K562 (cell line): Measurements from ENCODE around the gene KRTAP10-8. TPM values are rescaled to one million over a fixed set of nuclear protein-coding genes. Genes with fewer than 3 reads are reported as not detected.

Experiments used
- ATAC-seq: fragments of 200-7000 bp; cut with Tn5 transposase; 3 replicates; pipeline ENCODE4 v1.9.1; 2020; ENCODE audit warnings: moderate library complexity
- BruUV-seq: library from RNA; stranded (reverse); fragments of 400-500 nt; replicated peaks from 2 replicates; lab custom pipeline; 2021; lab: Mats Ljungman, UMichigan
- CTCF ChIA-PET: fragments of 300-600 bp; formaldehyde crosslinking; extraction: SDS; loops from one replicate; lab custom pipeline; 2021; ENCODE audit warnings: low intra/inter-chr PET ratio; lab: Yijun Ruan, JAX
- POLR2A ChIA-PET: fragments of 300-600, 350-650 bp; sonication (Branson Sonifier 250); formaldehyde crosslinking; extraction: SDS; loops from one replicate; lab custom pipeline; 2021; ENCODE audit warnings: antibody characterized with exemption, inconsistent platforms; lab: Yijun Ruan, JAX
- DNase-seq, 4 experiments: peaks; one replicate each; pipeline versions ENCODE4 v3.0.0 to v3.0.0-alpha.2; 2011 to 2018; ENCODE audit warnings: low spot score in 3 of 4, mixed read lengths in 3 of 4; ENCODE audit errors: extremely low read depth in 1 of 4
- FAIRE-seq: peaks from 2 replicates; lab custom pipeline; 2011; peaks lifted over from hg19 to GRCh38; lab: Jason Lieb, UNC
- H2AFZ ChIP-seq: 2 replicates; pipeline ENCODE4 v1.6.0; 2011; ENCODE audit warnings: low read depth, low read length, control low read depth, inconsistent platforms
- H3K27ac ChIP-seq: fragments of 200-600 bp; 3 replicates; pipeline ENCODE4 v1.8.0; 2011; ENCODE audit warnings: low read depth, mild to moderate bottlenecking, control low read depth, inconsistent platforms, low read length, moderate library complexity, mixed read lengths; ENCODE audit errors: extremely low read depth
- H3K27me3 ChIP-seq, 2 experiments: fragments of 300-600 bp in 1 of 2; 2 replicates in 1 of 2; 3 replicates in 1 of 2; pipeline versions ENCODE4 v1.6.0 to v1.8.0; 2011; ENCODE audit warnings: inconsistent platforms in 2 of 2, low read length in 2 of 2, mild to moderate bottlenecking in 1 of 2, mixed read lengths in 1 of 2, moderate library complexity in 1 of 2; ENCODE audit not compliant: control insufficient read depth in 2 of 2, insufficient read depth in 2 of 2
- H3K36me3 ChIP-seq: fragments of 300-600 bp; 3 replicates; pipeline ENCODE4 v1.8.0; 2011; ENCODE audit warnings: mild to moderate bottlenecking, low read length, inconsistent platforms; ENCODE audit not compliant: control insufficient read depth, insufficient read depth
- H3K4me1 ChIP-seq, 2 experiments: fragments of 200-600 bp in 1 of 2; replicated peaks in 1 of 2; 2 replicates in 1 of 2; 3 replicates in 1 of 2; pipeline versions ENCODE4 v1.5.1 to v1.8.0; 2011; ENCODE audit warnings: inconsistent platforms in 2 of 2, low read length in 2 of 2, mild to moderate bottlenecking in 1 of 2, mixed read lengths in 1 of 2, moderate library complexity in 1 of 2; ENCODE audit not compliant: control insufficient read depth in 2 of 2, insufficient read depth in 2 of 2
- H3K4me2 ChIP-seq: 2 replicates; pipeline ENCODE4 v1.6.1; 2011; ENCODE audit warnings: low read length, control low read depth, inconsistent platforms, mixed read lengths; ENCODE audit not compliant: insufficient read depth
- H3K4me3 ChIP-seq: fragments of 200-600 bp; sonication (generic), shearing (Covaris generic); 2 replicates; pipeline ENCODE4 v1.5.1; 2016; ENCODE audit warnings: control low read depth, inconsistent platforms
- H3K79me2 ChIP-seq: fragments of 200-600 bp; 3 replicates; pipeline ENCODE4 v1.8.0; 2011; ENCODE audit warnings: low read length, inconsistent platforms; ENCODE audit not compliant: control insufficient read depth, insufficient read depth
- H3K9ac ChIP-seq, 2 experiments: 2 replicates each; pipeline versions ENCODE4 v1.6.0 to v1.6.1; 2011; ENCODE audit warnings: low read depth in 2 of 2, low read length in 2 of 2, control low read depth in 1 of 2, inconsistent platforms in 1 of 2, mild to moderate bottlenecking in 1 of 2, mixed read lengths in 1 of 2; ENCODE audit not compliant: insufficient read depth in 1 of 2
- H3K9me1 ChIP-seq: one replicate; pipeline ENCODE4 v1.6.0; 2011; ENCODE audit warnings: inconsistent platforms, mild to moderate bottlenecking, low read length, moderate library complexity; ENCODE audit not compliant: control insufficient read depth, insufficient read depth
- H3K9me3 ChIP-seq: replicated peaks from 2 replicates; pipeline ENCODE4 v1.5.1; 2011; ENCODE audit warnings: low read depth, low read length, inconsistent platforms; ENCODE audit not compliant: control insufficient read depth, insufficient read depth
- H4K20me1 ChIP-seq: replicated peaks from 2 replicates; pipeline ENCODE4 v1.6.1; 2011; ENCODE audit warnings: low read length, inconsistent platforms, mixed read lengths; ENCODE audit not compliant: control insufficient read depth, insufficient read depth
- WGBS: fragments of 100-300 bp; shearing (Covaris generic); methylation state at CpG from one replicate; pipeline ENCODE4 v1.1.6; 2016; ENCODE audit warnings: low coverage, mixed read lengths; ENCODE audit not compliant: insufficient coverage; ENCODE audit errors: missing lambda C conversion rate; 5-methylcytosine and 5-hydroxymethylcytosine counted together
- in situ Hi-C: fragments of 300-500 bp; cut with MboI; formaldehyde crosslinking; loops from 4 replicates; pipeline ENCODE4 v1.15.0; 2018; ENCODE audit warnings: inconsistent platforms, mixed read lengths
- intact Hi-C: fragments of 100-400 bp; cut with micrococcal nuclease; formaldehyde crosslinking; loops from 2 replicates; pipeline ENCODE4 v1.14.2; 2022
- polyA plus RNA-seq, 8 experiments: library from polyadenylated mRNA; depleted of rRNA in 4 of 8; stranded (reverse) in 5 of 8; unstranded in 3 of 8; fragments of >200 nt; fragmentation: Nextera tagmentation in 2 of 8; fragmentation: Illumina TruSeq in 1 of 8; extraction: Ambion mirVana in 2 of 8; extraction: Trizol in 1 of 8; gene quantifications; 2 replicates each; pipeline versions ENCODE4 v1.2.1 to v1.2.3, GENCODE V29; 2011 to 2014; ENCODE audit warnings: inconsistent platforms in 1 of 8, missing spikeins in 1 of 8
- total RNA-seq, 7 experiments: library from RNA; depleted of rRNA in 6 of 7; stranded (reverse); fragments of >200 nt in 6 of 7; fragmentation: Illumina TruSeq in 2 of 7; extraction: Trizol in 2 of 7; gene quantifications; 2 replicates each; pipeline versions ENCODE4 v1.2.1 to v1.2.3, GENCODE V29; 2011 to 2021; ENCODE audit warnings: low replicate concordance in 1 of 7
- TF ChIP-seq, protein P1 (sequence below): sonication (generic); formaldehyde crosslinking; IDR thresholded peaks from 2 replicates; pipeline ENCODE4 v1.4.0; 2020; ENCODE audit warnings: mild to moderate bottlenecking, missing genetic modification reagents
- TF ChIP-seq, protein P2 (sequence below): sonication (generic); formaldehyde crosslinking; IDR thresholded peaks from 2 replicates; pipeline ENCODE4 v1.8.1; 2023; ENCODE audit warnings: missing genetic modification reagents, mild to moderate bottlenecking, borderline replicate concordance

KRTAP10-8 gene
- total and polyA plus RNA-seq, 9 of the 15 experiments (the other 6 are each of a cell fraction or from before 2014, with no cell fraction given), result not detected

DNA sequence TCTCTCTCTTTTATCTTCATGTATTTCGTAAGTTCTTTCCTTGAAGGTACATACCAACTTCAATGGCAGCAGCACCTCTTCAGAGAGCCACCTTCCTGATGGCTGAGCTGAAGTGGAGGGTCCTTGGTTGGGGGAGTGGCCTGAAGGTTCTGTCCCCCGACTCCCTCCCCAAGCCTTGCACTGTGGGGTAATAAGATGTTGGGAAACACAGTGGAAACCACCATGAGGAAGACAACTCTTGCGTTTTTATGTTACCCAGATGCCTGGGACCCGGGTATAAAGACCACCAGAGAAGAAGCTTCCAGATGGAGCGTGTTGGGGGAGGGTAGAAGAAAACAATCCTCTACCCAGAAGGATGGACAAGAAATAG, 46.6 kb downstream of the KRTAP10-8 start:
- Histone ChIP-seq H3K9me1 (no peaks in the 10 kb centered on the region), H3K9me3 (no peaks in the 10 kb centered on the region), H3K27ac (no peak overlapping the region), H3K4me2 (no peak overlapping the region), H3K27me3 (peaks cover 0 to 19% of the 10 kb centered on the region in 2 experiments; a peak in 3 of 5 replicates), H3K4me3 (no peak overlapping the region), H3K36me3 (no peaks in the 10 kb centered on the region), H2AFZ (no peak overlapping the region), H4K20me1 (no peaks in the 10 kb centered on the region), H3K79me2 (no peaks in the 10 kb centered on the region), H3K9ac (no peak overlapping the region), H3K4me1 (peaks cover 0 to 8% of the 10 kb centered on the region in 2 experiments; a peak in 1 of 5 replicates)
- no peak for FAIRE-seq
- in situ Hi-C loops (no loop called here), intact Hi-C loops (no loop called here)
- no peak for DNase-seq
- WGBS, result 0% methylated on average over 5 of the region's 5 CpGs
- POLR2A ChIA-PET, result no interaction called here
- BruUV-seq, result no TSS peak
- CTCF ChIA-PET, result no interaction called here
- TF ChIP-seq, protein P1, sequence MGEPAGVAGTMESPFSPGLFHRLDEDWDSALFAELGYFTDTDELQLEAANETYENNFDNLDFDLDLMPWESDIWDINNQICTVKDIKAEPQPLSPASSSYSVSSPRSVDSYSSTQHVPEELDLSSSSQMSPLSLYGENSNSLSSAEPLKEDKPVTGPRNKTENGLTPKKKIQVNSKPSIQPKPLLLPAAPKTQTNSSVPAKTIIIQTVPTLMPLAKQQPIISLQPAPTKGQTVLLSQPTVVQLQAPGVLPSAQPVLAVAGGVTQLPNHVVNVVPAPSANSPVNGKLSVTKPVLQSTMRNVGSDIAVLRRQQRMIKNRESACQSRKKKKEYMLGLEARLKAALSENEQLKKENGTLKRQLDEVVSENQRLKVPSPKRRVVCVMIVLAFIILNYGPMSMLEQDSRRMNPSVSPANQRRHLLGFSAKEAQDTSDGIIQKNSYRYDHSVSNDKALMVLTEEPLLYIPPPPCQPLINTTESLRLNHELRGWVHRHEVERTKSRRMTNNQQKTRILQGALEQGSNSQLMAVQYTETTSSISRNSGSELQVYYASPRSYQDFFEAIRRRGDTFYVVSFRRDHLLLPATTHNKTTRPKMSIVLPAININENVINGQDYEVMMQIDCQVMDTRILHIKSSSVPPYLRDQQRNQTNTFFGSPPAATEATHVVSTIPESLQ, result no peak
- TF ChIP-seq, protein P2, sequence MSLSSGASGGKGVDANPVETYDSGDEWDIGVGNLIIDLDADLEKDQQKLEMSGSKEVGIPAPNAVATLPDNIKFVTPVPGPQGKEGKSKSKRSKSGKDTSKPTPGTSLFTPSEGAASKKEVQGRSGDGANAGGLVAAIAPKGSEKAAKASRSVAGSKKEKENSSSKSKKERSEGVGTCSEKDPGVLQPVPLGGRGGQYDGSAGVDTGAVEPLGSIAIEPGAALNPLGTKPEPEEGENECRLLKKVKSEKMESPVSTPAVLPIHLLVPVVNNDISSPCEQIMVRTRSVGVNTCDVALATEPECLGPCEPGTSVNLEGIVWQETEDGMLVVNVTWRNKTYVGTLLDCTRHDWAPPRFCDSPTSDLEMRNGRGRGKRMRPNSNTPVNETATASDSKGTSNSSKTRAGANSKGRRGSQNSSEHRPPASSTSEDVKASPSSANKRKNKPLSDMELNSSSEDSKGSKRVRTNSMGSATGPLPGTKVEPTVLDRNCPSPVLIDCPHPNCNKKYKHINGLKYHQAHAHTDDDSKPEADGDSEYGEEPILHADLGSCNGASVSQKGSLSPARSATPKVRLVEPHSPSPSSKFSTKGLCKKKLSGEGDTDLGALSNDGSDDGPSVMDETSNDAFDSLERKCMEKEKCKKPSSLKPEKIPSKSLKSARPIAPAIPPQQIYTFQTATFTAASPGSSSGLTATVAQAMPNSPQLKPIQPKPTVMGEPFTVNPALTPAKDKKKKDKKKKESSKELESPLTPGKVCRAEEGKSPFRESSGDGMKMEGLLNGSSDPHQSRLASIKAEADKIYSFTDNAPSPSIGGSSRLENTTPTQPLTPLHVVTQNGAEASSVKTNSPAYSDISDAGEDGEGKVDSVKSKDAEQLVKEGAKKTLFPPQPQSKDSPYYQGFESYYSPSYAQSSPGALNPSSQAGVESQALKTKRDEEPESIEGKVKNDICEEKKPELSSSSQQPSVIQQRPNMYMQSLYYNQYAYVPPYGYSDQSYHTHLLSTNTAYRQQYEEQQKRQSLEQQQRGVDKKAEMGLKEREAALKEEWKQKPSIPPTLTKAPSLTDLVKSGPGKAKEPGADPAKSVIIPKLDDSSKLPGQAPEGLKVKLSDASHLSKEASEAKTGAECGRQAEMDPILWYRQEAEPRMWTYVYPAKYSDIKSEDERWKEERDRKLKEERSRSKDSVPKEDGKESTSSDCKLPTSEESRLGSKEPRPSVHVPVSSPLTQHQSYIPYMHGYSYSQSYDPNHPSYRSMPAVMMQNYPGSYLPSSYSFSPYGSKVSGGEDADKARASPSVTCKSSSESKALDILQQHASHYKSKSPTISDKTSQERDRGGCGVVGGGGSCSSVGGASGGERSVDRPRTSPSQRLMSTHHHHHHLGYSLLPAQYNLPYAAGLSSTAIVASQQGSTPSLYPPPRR (CRISPR knock-in tag), result no peak
- ATAC-seq, result no peak
